IPS-18a (cell line): ENCODE measurements around the gene C10orf88.

Experiments used
- H3K27ac ChIP-seq: one replicate; pipeline ENCODE4 v1.5.1; 2013; ENCODE audit warnings: low read length
- H3K27me3 ChIP-seq: one replicate; pipeline ENCODE4 v1.6.1; 2013; ENCODE audit warnings: mild to moderate bottlenecking, low read length; ENCODE audit not compliant: control insufficient read depth, insufficient read depth
- H3K36me3 ChIP-seq: one replicate; pipeline ENCODE4 v1.6.1; 2013; ENCODE audit warnings: low read depth, low read length; ENCODE audit not compliant: control insufficient read depth
- H3K4me1 ChIP-seq: one replicate; pipeline ENCODE4 v1.6.1; 2013; ENCODE audit warnings: low read depth, low read length; ENCODE audit not compliant: control insufficient read depth
- H3K4me3 ChIP-seq: one replicate; pipeline ENCODE4 v1.5.1; 2013; ENCODE audit warnings: low read length
- H3K9ac ChIP-seq: one replicate; pipeline ENCODE4 v1.6.1; 2013; ENCODE audit warnings: mild to moderate bottlenecking, low read length, moderate library complexity
- H3K9me3 ChIP-seq: one replicate; pipeline ENCODE4 v1.6.1; 2013; ENCODE audit warnings: low read depth, low read length; ENCODE audit not compliant: control insufficient read depth

Gene C10orf88

GRCh38 chr10:122988501-122988900 lies 34.5 kb upstream of the C10orf88 start:
- Histone ChIP-seq H3K36me3 (peaks cover 12% of the 10 kb centered on the region), H3K4me1 (no peaks in the 10 kb centered on the region), H3K9ac (no peak overlapping the region), H3K27me3 (no peaks in the 10 kb centered on the region), H3K4me3 (no peak overlapping the region), H3K9me3 (no peaks in the 10 kb centered on the region), H3K27ac (no peak overlapping the region)

- Histone ChIP-seq H3K36me3 (peaks cover 8% of the 10 kb centered on the region), H3K4me3 (no peak overlapping the region), H3K27ac (no peak overlapping the region), H3K9me3 (no peaks in the 10 kb centered on the region), H3K27me3 (no peaks in the 10 kb centered on the region), H3K9ac (no peak overlapping the region), H3K4me1 (no peaks in the 10 kb centered on the region)
These were observed 32.3 kb upstream of the C10orf88 start for GRCh38 chr10:122986335-122986734.

- Histone ChIP-seq H3K4me1 (peaks cover 2% of the 10 kb centered on the region), H3K27me3 (no peaks in the 10 kb centered on the region), H3K9me3 (no peaks in the 10 kb centered on the region), H3K4me3 (no peak overlapping the region), H3K27ac (no peak overlapping the region), H3K9ac (no peak overlapping the region), H3K36me3 (peaks cover 5% of the 10 kb centered on the region)
These were observed 30.7 kb upstream of the C10orf88 start for GRCh38 chr10:122984708-122985107.

GRCh38 chr10:122983898-122984297 lies 29.9 kb upstream of the C10orf88 start:
- H3K36me3 ChIP-seq, result peaks cover 5% of the 10 kb centered on the region
- H3K27me3 ChIP-seq, result no peaks in the 10 kb centered on the region
- no peak overlapping the region for H3K27ac ChIP-seq
- H3K9me3 ChIP-seq, result no peaks in the 10 kb centered on the region
- no peak overlapping the region for H3K9ac ChIP-seq
- H3K4me3 ChIP-seq, result no peak overlapping the region
- H3K4me1 ChIP-seq, result peaks cover 3% of the 10 kb centered on the region

- H3K4me1 ChIP-seq, result peaks cover 3% of the 10 kb centered on the region
- H3K4me3 ChIP-seq, result peak overlapping the region; percentile 68
- no peaks in the 10 kb centered on the region for H3K27me3 ChIP-seq
- H3K36me3 ChIP-seq, result no peaks in the 10 kb centered on the region
- no peak overlapping the region for H3K27ac ChIP-seq
- no peaks in the 10 kb centered on the region for H3K9me3 ChIP-seq
- H3K9ac ChIP-seq, result peak overlapping the region; percentile 50
These were observed 27.0 kb upstream of the C10orf88 start for GRCh38 chr10:122981066-122981464.

GRCh38 chr10:122980209-122981065 lies 26.4 kb upstream of the C10orf88 start, which contains the start of gene PSTK:
TSS of gene PSTK (plus strand) at chr10:122980401. CDS start at chr10:122980480, 79 bp downstream.
- peak within 1 kb of the TSS; percentile 87 for H3K27ac ChIP-seq
- peak within 1 kb of the TSS; percentile 78 for H3K4me3 ChIP-seq
- no peaks in the 10 kb centered on the region for H3K9me3 ChIP-seq
- peaks cover 3% of the 10 kb centered on the region for H3K4me1 ChIP-seq
- peak within 1 kb of the TSS; percentile 81 for H3K9ac ChIP-seq
- H3K27me3 ChIP-seq, result no peaks in the 10 kb centered on the region
- H3K36me3 ChIP-seq, result no peaks in the 10 kb centered on the region

GRCh38 chr10:122974543-122975064 lies 20.6 kb upstream of the C10orf88 start:
- Histone ChIP-seq H3K36me3 (no peaks in the 10 kb centered on the region), H3K4me1 (no peaks in the 10 kb centered on the region), H3K9me3 (no peaks in the 10 kb centered on the region), H3K9ac (no peak overlapping the region), H3K27ac (no peak overlapping the region), H3K27me3 (no peaks in the 10 kb centered on the region), H3K4me3 (no peak overlapping the region)

GRCh38 chr10:122974023-122974422 lies 20.0 kb upstream of the C10orf88 start:
- H3K27me3 ChIP-seq, result no peaks in the 10 kb centered on the region
- H3K9me3 ChIP-seq, result no peaks in the 10 kb centered on the region
- no peak overlapping the region for H3K4me3 ChIP-seq
- no peak overlapping the region for H3K9ac ChIP-seq
- H3K27ac ChIP-seq, result no peak overlapping the region
- H3K4me1 ChIP-seq, result no peaks in the 10 kb centered on the region
- no peaks in the 10 kb centered on the region for H3K36me3 ChIP-seq

GRCh38 chr10:122968698-122969097 lies 14.7 kb upstream of the C10orf88 start:
- Histone ChIP-seq H3K9me3 (no peaks in the 10 kb centered on the region), H3K27me3 (no peaks in the 10 kb centered on the region), H3K4me3 (no peak overlapping the region), H3K9ac (no peak overlapping the region), H3K36me3 (no peaks in the 10 kb centered on the region), H3K4me1 (no peaks in the 10 kb centered on the region), H3K27ac (no peak overlapping the region)

- Histone ChIP-seq H3K27me3 (no peaks in the 10 kb centered on the region), H3K36me3 (no peaks in the 10 kb centered on the region), H3K9me3 (no peaks in the 10 kb centered on the region), H3K4me1 (no peaks in the 10 kb centered on the region), H3K27ac (no peak overlapping the region), H3K9ac (no peak overlapping the region), H3K4me3 (no peak overlapping the region)
These were observed 12.9 kb upstream of the C10orf88 start for GRCh38 chr10:122966879-122967278.

GRCh38 chr10:122962405-122962804 lies 8.4 kb upstream of the C10orf88 start:
- H3K9me3 ChIP-seq, result no peaks in the 10 kb centered on the region

GRCh38 chr10:122957474-122957873 lies 3.4 kb upstream of the C10orf88 start:
- H3K36me3 ChIP-seq, result no peaks in the 10 kb centered on the region
- no peaks in the 10 kb centered on the region for H3K4me1 ChIP-seq
- H3K27ac ChIP-seq, result no peak overlapping the region
- no peak overlapping the region for H3K4me3 ChIP-seq
- peaks cover 32% of the 10 kb centered on the region for H3K27me3 ChIP-seq
- no peak overlapping the region for H3K9ac ChIP-seq
- H3K9me3 ChIP-seq, result peaks cover 8% of the 10 kb centered on the region

More at GRCh38 chr10:122962405-122962804, 8.4 kb upstream of the C10orf88 start:
- H3K27ac ChIP-seq, result no peak overlapping the region
- H3K4me3 ChIP-seq, result no peak overlapping the region
- no peak overlapping the region for H3K9ac ChIP-seq
- no peaks in the 10 kb centered on the region for H3K4me1 ChIP-seq
- no peaks in the 10 kb centered on the region for H3K36me3 ChIP-seq
- peaks cover 1% of the 10 kb centered on the region for H3K27me3 ChIP-seq
